Dermis microvascular lymphatic vessel endothelial cell (primary cell): Measurements from ENCODE around the gene LNP1. TPM values are rescaled to one million over a fixed set of nuclear protein-coding genes. Genes with fewer than 3 reads are reported as not detected.
A peak's percentile ranks its signal among the peaks of the same experiment; 100 is the strongest.
"Not testable (repeated sequence)": the region's sequence is repeated elsewhere in the genome, so short reads cannot be mapped to it uniquely, and the experiment has no call there.

Source experiments
- DNase-seq, 2 donors: peaks; one replicate each; pipeline versions ENCODE4 v3.0.0 to v3.0.0-alpha.2; 2010; ENCODE audit warnings: low read depth in 2 of 2
- total RNA-seq: library from RNA; depleted of rRNA; stranded (reverse); fragments of >200 nt; gene quantifications from 2 replicates; pipeline ENCODE4 v1.2.1, GENCODE V29; 2014

Gene LNP1
- 0.63 and 0.77 TPM in 2 replicates for total RNA-seq

GRCh38 chr3:100400780-100401673, at the start of gene LNP1, which contains the start of gene TOMM70:
Gene LNP1 (plus strand): TSS chr3:100401539. CDS start chr3:100429730, 28,191 bp downstream.
Gene TOMM70 (minus strand): TSS chr3:100401089. CDS start chr3:100400949, 140 bp downstream.
- peak; percentile 90 to 98 for DNase-seq

- DNase-seq, result not testable (repeated sequence)
Measured at GRCh38 chr3:100351770-100352169, 49.6 kb upstream of the LNP1 start.

- DNase-seq, result peak in 1 of 2 donors; percentile 2
Measured at GRCh38 chr3:100352296-100353231, 48.8 kb upstream of the LNP1 start.

- no peak for DNase-seq
Measured at GRCh38 chr3:100354850-100355249, 46.5 kb upstream of the LNP1 start.

- DNase-seq, result no peak
Measured at GRCh38 chr3:100358413-100358812, 42.9 kb upstream of the LNP1 start.

GRCh38 chr3:100359035-100359434, 42.3 kb upstream of the LNP1 start:
- no peak for DNase-seq

GRCh38 chr3:100360757-100361496, 40.4 kb upstream of the LNP1 start:
- DNase-seq, result no peak

GRCh38 chr3:100361897-100362296, 39.4 kb upstream of the LNP1 start:
- DNase-seq, result no peak

GRCh38 chr3:100364421-100364820, 36.9 kb upstream of the LNP1 start:
- no peak for DNase-seq

GRCh38 chr3:100366424-100366823, 34.9 kb upstream of the LNP1 start:
- no peak for DNase-seq

- DNase-seq, result no peak
Measured at GRCh38 chr3:100368441-100368840, 32.9 kb upstream of the LNP1 start.

- no peak for DNase-seq
Measured at GRCh38 chr3:100370756-100371155, 30.6 kb upstream of the LNP1 start.

- no peak for DNase-seq
Measured at GRCh38 chr3:100374521-100374920, 26.8 kb upstream of the LNP1 start.

- no peak for DNase-seq
Measured at GRCh38 chr3:100376301-100376700, 25.0 kb upstream of the LNP1 start.

GRCh38 chr3:100384733-100385525, 16.4 kb upstream of the LNP1 start:
- DNase-seq, result no peak

- peak in 1 of 2 donors; percentile 26 for DNase-seq
Measured at GRCh38 chr3:100386437-100387074, 14.8 kb upstream of the LNP1 start.

- no peak for DNase-seq
Measured at GRCh38 chr3:100389025-100389424, 12.3 kb upstream of the LNP1 start.

- DNase-seq, result no peak
Measured at GRCh38 chr3:100395679-100396431, 5.5 kb upstream of the LNP1 start.

- DNase-seq, result no peak
Measured at GRCh38 chr3:100396967-100397366, 4.4 kb upstream of the LNP1 start.
